GM12872 (cell line): Measurements from ENCODE around the gene IGSF21.

Experiments used
- TF ChIP-seq, protein P1 (sequence below): IDR thresholded peaks from 3 replicates; pipeline ENCODE4 v1.5.1; 2011; ENCODE audit warnings: low read depth, mild to moderate bottlenecking, low read length, moderate library complexity; ENCODE audit not compliant: insufficient read depth

Gene IGSF21

GRCh38 chr1:18089488-18089887 lies 18.1 kb upstream of the IGSF21 start:
- TF ChIP-seq, protein P1, sequence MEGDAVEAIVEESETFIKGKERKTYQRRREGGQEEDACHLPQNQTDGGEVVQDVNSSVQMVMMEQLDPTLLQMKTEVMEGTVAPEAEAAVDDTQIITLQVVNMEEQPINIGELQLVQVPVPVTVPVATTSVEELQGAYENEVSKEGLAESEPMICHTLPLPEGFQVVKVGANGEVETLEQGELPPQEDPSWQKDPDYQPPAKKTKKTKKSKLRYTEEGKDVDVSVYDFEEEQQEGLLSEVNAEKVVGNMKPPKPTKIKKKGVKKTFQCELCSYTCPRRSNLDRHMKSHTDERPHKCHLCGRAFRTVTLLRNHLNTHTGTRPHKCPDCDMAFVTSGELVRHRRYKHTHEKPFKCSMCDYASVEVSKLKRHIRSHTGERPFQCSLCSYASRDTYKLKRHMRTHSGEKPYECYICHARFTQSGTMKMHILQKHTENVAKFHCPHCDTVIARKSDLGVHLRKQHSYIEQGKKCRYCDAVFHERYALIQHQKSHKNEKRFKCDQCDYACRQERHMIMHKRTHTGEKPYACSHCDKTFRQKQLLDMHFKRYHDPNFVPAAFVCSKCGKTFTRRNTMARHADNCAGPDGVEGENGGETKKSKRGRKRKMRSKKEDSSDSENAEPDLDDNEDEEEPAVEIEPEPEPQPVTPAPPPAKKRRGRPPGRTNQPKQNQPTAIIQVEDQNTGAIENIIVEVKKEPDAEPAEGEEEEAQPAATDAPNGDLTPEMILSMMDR = no peak

GRCh38 chr1:18090636-18091035 lies 17.0 kb upstream of the IGSF21 start:
- TF ChIP-seq, protein P1 = no peak

DNA sequence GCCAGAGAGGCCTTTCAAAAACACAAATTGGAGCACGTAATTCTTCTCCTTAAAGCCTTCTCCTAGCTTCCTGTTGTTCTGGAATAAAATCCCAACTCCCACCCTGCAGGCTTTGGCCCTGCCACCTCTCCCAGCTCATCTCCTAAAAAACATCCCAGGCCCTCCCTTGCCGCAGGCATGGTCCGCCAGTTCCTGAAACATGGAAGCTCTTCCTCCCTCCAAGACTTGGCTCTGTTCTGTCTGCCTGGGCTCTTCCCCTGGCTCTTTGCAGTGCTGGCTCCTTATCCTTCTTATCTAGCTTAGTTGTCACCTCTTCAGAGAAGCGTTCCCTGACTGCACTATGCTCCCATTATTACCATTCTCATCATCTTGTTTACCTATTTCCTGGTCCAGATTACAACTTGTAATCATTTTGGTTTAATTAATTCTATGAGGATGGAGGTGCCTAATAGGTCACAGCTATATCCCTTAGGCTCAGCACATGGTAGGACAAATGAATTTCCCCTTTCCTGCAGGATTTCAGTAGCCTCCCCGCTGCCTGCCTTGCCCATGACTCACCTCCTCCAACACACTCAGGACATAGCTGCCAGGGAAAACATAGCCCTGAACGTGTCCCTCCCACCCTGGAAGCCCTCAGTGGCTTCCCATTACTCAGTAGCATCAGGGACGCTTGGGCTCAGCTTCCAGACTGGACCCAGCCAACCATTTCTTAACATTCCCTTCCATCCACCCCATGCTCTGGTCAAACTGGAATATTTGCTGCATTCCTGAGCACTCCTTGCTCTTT lies 15.7 kb upstream of the IGSF21 start:
- TF ChIP-seq, protein P1 = no peak

GRCh38 chr1:18093193-18093592 lies 14.4 kb upstream of the IGSF21 start:
- TF ChIP-seq, protein P1 = no peak

GRCh38 chr1:18093646-18094045 lies 14.0 kb upstream of the IGSF21 start:
- TF ChIP-seq, protein P1 = no peak

GRCh38 chr1:18094096-18094495 lies 13.5 kb upstream of the IGSF21 start:
- TF ChIP-seq, protein P1 = no peak

DNA sequence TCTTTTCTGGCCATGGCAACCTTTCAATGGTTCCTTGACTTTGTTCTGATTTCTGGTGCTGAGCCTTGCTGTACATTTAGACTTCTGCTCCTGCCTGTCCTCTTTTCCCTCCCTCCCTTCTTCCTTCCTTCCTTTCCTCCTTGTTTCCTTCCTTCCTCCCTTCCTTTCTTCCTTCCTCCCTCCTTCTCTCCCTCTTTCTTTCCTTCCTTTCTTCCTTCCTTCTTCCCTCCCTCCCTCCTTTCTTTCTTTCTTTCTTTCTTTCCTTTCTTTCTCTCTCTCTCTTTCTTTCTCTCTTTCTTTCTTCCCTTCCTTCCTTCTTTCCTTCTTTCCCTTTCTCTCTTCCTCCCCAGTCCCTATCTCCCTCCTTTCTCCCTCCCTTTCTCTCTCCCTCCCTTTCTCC lies 10.4 kb upstream of the IGSF21 start:
- TF ChIP-seq, protein P1 = no peak
